ENCODE data around the gene PPP1R10.

The PPP1R10 gene

GRCh38 chr6:30597315-30598144 lies 19.5 kb downstream of the PPP1R10 start:
- peak; percentile 78 for DNase-seq

GRCh38 chr6:30592287-30592686 lies 24.8 kb downstream of the PPP1R10 start:
- no peak for DNase-seq

- peak; percentile 26 for DNase-seq
These were observed 26.0 kb downstream of the PPP1R10 start for GRCh38 chr6:30591008-30591407.

- no peak for DNase-seq
These were observed 26.5 kb downstream of the PPP1R10 start for GRCh38 chr6:30590509-30590908.

- DNase-seq: no peak
These were observed 27.2 kb downstream of the PPP1R10 start for GRCh38 chr6:30589754-30590358.

GRCh38 chr6:30583921-30584320 lies 33.1 kb downstream of the PPP1R10 start:
- DNase-seq: no peak

- no peak for DNase-seq
These were observed 39.0 kb downstream of the PPP1R10 start for GRCh38 chr6:30578051-30578450.

GRCh38 chr6:30573113-30573512 lies 43.9 kb downstream of the PPP1R10 start:
- DNase-seq: no peak

- no peak for DNase-seq
These were observed 44.9 kb downstream of the PPP1R10 start for GRCh38 chr6:30572148-30572547.

- DNase-seq: no peak
These were observed 45.3 kb downstream of the PPP1R10 start for GRCh38 chr6:30571762-30572082.

GRCh38 chr6:30571075-30571761 lies 45.8 kb downstream of the PPP1R10 start, which contains the start of gene ABCF1:
ABCF1 (plus strand) TSS chr6:30571442; CDS start chr6:30571488, 46 bp downstream.
- DNase-seq: peak; percentile 96

- DNase-seq: no peak
These were observed 46.3 kb downstream of the PPP1R10 start for GRCh38 chr6:30570740-30571074.

- DNase-seq: no peak
These were observed 46.8 kb downstream of the PPP1R10 start for GRCh38 chr6:30570263-30570662.

- no peak for DNase-seq
These were observed 48.8 kb downstream of the PPP1R10 start for GRCh38 chr6:30568245-30568644.

- DNase-seq: no peak
These were observed 51.3 kb downstream of the PPP1R10 start for GRCh38 chr6:30565772-30566171.

- no peak for DNase-seq
These were observed 52.9 kb downstream of the PPP1R10 start for GRCh38 chr6:30564114-30564513.

GRCh38 chr6:30562470-30563425 lies 54.3 kb downstream of the PPP1R10 start:
- no peak for DNase-seq

- DNase-seq: no peak
These were observed 56.1 kb downstream of the PPP1R10 start for GRCh38 chr6:30560930-30561329.

GRCh38 chr6:30557683-30557981 lies 59.4 kb downstream of the PPP1R10 start:
- DNase-seq: no peak

GRCh38 chr6:30556906-30557682 lies 59.9 kb downstream of the PPP1R10 start, which contains the start of gene PRR3:
PRR3 (plus strand) TSS chr6:30557295; CDS start chr6:30557345, 50 bp downstream.
- peak; percentile 88 for DNase-seq

GRCh38 chr6:30556066-30556905 lies 60.8 kb downstream of the PPP1R10 start, which contains the start of gene GNL1:
GNL1 (minus strand) TSS chr6:30556489; CDS start chr6:30556203, 286 bp downstream.
- peak; percentile 84 for DNase-seq
